H1 (cell line): ENCODE data around the gene DDAH2. TPM values are rescaled to one million over a fixed set of nuclear protein-coding genes. Genes with fewer than 3 reads are reported as not detected.

Experiments
- CTCF ChIA-PET: fragments of 300-600 bp; sonication (Branson Sonifier 250); formaldehyde crosslinking; loops from one replicate; lab custom pipeline; 2021; ENCODE audit not compliant: partially characterized antibody; lab: Charles Lee
- POLR2A ChIA-PET: fragments of 300-600 bp; sonication (Branson Sonifier 250); formaldehyde crosslinking; loops from one replicate; lab custom pipeline; 2021; ENCODE audit warnings: inconsistent platforms; ENCODE audit not compliant: partially characterized antibody; lab: Charles Lee
- DNase-seq, 2 experiments: peaks; one replicate each; pipeline versions ENCODE4 v3.0.0 to v3.0.0-alpha.2; 2010 to 2022; ENCODE audit warnings: low spot score in 2 of 2, low read depth in 1 of 2, mixed read lengths in 1 of 2
- FAIRE-seq: peaks from 2 replicates; lab custom pipeline; 2011; peaks lifted over from hg19 to GRCh38; lab: Jason Lieb, UNC
- H2AFZ ChIP-seq: 2 replicates; pipeline ENCODE4 v1.8.1; 2012; ENCODE audit warnings: low read length, inconsistent platforms
- H2AK5ac ChIP-seq: 2 replicates; pipeline ENCODE4 v1.6.1; 2013; ENCODE audit warnings: low read depth, low read length
- H2BK120ac ChIP-seq: replicated peaks from 2 replicates; pipeline ENCODE3; 2013; ENCODE audit warnings: low read depth, low read length, inconsistent platforms
- H2BK12ac ChIP-seq: 2 replicates; pipeline ENCODE4 v1.6.1; 2013; ENCODE audit warnings: low read depth, low read length
- H2BK15ac ChIP-seq: 2 replicates; pipeline ENCODE4 v1.6.1; 2013; ENCODE audit warnings: low read length
- H2BK20ac ChIP-seq: 2 replicates; pipeline ENCODE4 v1.6.1; 2013; ENCODE audit warnings: low read length
- H2BK5ac ChIP-seq: 2 replicates; pipeline ENCODE4 v1.6.1; 2013; ENCODE audit warnings: low read depth, low read length
- H3K14ac ChIP-seq: 2 replicates; pipeline ENCODE4 v1.6.1; 2013; ENCODE audit warnings: inconsistent platforms; ENCODE audit not compliant: insufficient read length
- H3K18ac ChIP-seq: 2 replicates; pipeline ENCODE4 v1.6.1; 2013; ENCODE audit warnings: low read length; ENCODE audit errors: extremely low read depth
- H3K23ac ChIP-seq: 2 replicates; pipeline ENCODE4 v1.6.1; 2013; ENCODE audit warnings: inconsistent platforms; ENCODE audit not compliant: insufficient read length
- H3K23me2 ChIP-seq: 2 replicates; pipeline ENCODE4 v1.6.1; 2013; ENCODE audit warnings: low read depth, low read length
- H3K27ac ChIP-seq: 2 replicates; pipeline ENCODE4 v1.6.1; 2011; ENCODE audit warnings: low read depth, low read length, inconsistent platforms
- H3K27me3 ChIP-seq, 4 experiments: replicated peaks in 1 of 4; 1 replicate in 1 of 4; 2 replicates in 3 of 4; pipeline versions ENCODE4 v1.6.1 to v1.8.1; 2011 to 2013; ENCODE audit warnings: low read length in 3 of 4, mild to moderate bottlenecking in 3 of 4, inconsistent platforms in 2 of 4, mixed read lengths in 2 of 4, moderate library complexity in 1 of 4; ENCODE audit not compliant: control insufficient read depth in 3 of 4, insufficient read depth in 3 of 4; ENCODE audit errors: extremely low read depth in 1 of 4
- H3K36me3 ChIP-seq, 4 experiments: 2 replicates each; pipeline versions ENCODE4 v1.6.1 to v1.8.1; 2011 to 2013; ENCODE audit warnings: mild to moderate bottlenecking in 4 of 4, low read length in 3 of 4, moderate library complexity in 2 of 4, control low read depth in 1 of 4, inconsistent platforms in 1 of 4; ENCODE audit not compliant: insufficient read depth in 4 of 4, control insufficient read depth in 2 of 4
- H3K4ac ChIP-seq: replicated peaks from 2 replicates; pipeline ENCODE3; 2013; ENCODE audit warnings: low read length, low read depth, mixed read lengths, inconsistent platforms; ENCODE audit not compliant: insufficient read length
- H3K4me1 ChIP-seq, 4 experiments: replicated peaks in 1 of 4; 1 replicate in 1 of 4; 2 replicates in 3 of 4; pipeline versions ENCODE4 v1.6.1 to v1.8.1; 2011 to 2013; ENCODE audit warnings: low read length in 3 of 4, inconsistent platforms in 2 of 4, mixed read lengths in 1 of 4; ENCODE audit not compliant: insufficient read depth in 4 of 4, control insufficient read depth in 3 of 4
- H3K4me2 ChIP-seq, 2 experiments: 2 replicates each; pipeline versions ENCODE4 v1.6.1 to v1.8.1; 2011 to 2013; ENCODE audit warnings: low read depth in 2 of 2, low read length in 2 of 2, control low read depth in 1 of 2, inconsistent platforms in 1 of 2, mild to moderate bottlenecking in 1 of 2; ENCODE audit not compliant: insufficient read depth in 1 of 2
- H3K4me3 ChIP-seq, 4 experiments: fragments of 200-600, 300-600 bp in 1 of 4; sonication (generic), shearing (Covaris generic), sonication (Bioruptor Twin) in 1 of 4; 2 replicates each; pipeline versions ENCODE4 v1.5.1 to v1.8.1; 2011 to 2016; ENCODE audit warnings: low read length in 4 of 4, low read depth in 3 of 4, control low read depth in 2 of 4, inconsistent platforms in 2 of 4, mild to moderate bottlenecking in 2 of 4, mixed read lengths in 1 of 4, moderate library complexity in 1 of 4; ENCODE audit not compliant: insufficient read depth in 2 of 4; ENCODE audit errors: extremely low read depth in 1 of 4
- H3K56ac ChIP-seq: replicated peaks from 2 replicates; pipeline ENCODE3; 2013; ENCODE audit warnings: low read depth, mild to moderate bottlenecking, mixed read lengths, low read length, inconsistent platforms; ENCODE audit not compliant: insufficient read length
- H3K79me1 ChIP-seq: 2 replicates; pipeline ENCODE4 v1.6.1; 2013; ENCODE audit warnings: low read depth, low read length, control low read depth
- H3K79me2 ChIP-seq, 2 experiments: 2 replicates each; pipeline versions ENCODE4 v1.6.1 to v1.8.1; 2012 to 2013; ENCODE audit warnings: low read length in 2 of 2, mild to moderate bottlenecking in 2 of 2, inconsistent platforms in 1 of 2; ENCODE audit not compliant: insufficient read depth in 2 of 2, control insufficient read depth in 1 of 2
- H3K9ac ChIP-seq, 4 experiments: replicated peaks in 1 of 4; 1 replicate in 1 of 4; 2 replicates in 3 of 4; pipeline versions ENCODE4 v1.6.1 to v1.8.1; 2011 to 2013; ENCODE audit warnings: low read depth in 3 of 4, low read length in 3 of 4, control low read depth in 2 of 4, mild to moderate bottlenecking in 2 of 4, moderate library complexity in 2 of 4, inconsistent platforms in 1 of 4; ENCODE audit errors: extremely low read depth in 1 of 4
- H3K9me3 ChIP-seq, 2 experiments: 2 replicates each; pipeline versions ENCODE4 v1.6.1 to v1.8.1; 2012 to 2013; ENCODE audit warnings: mild to moderate bottlenecking in 2 of 2, moderate library complexity in 2 of 2, control low read depth in 1 of 2, inconsistent platforms in 1 of 2, low read depth in 1 of 2, low read length in 1 of 2, mixed read lengths in 1 of 2; ENCODE audit not compliant: insufficient read depth in 2 of 2
- H4K20me1 ChIP-seq, 2 experiments: replicated peaks in 1 of 2; 2 replicates each; pipeline versions ENCODE3 to v1.8.1; 2011 to 2013; ENCODE audit warnings: inconsistent platforms in 2 of 2, low read length in 2 of 2, mild to moderate bottlenecking in 1 of 2; ENCODE audit not compliant: insufficient read depth in 2 of 2, control insufficient read depth in 1 of 2
- H4K5ac ChIP-seq: 2 replicates; pipeline ENCODE4 v1.6.1; 2013; ENCODE audit warnings: low read length, low read depth, mixed read lengths, inconsistent platforms; ENCODE audit not compliant: insufficient read length
- H4K8ac ChIP-seq: 2 replicates; pipeline ENCODE4 v1.8.0; 2013; ENCODE audit warnings: mild to moderate bottlenecking, moderate library complexity, low read length, inconsistent platforms; ENCODE audit not compliant: insufficient read depth; ENCODE audit errors: extremely low read depth
- H4K91ac ChIP-seq: replicated peaks from 2 replicates; pipeline ENCODE3; 2013; ENCODE audit warnings: low read length, mixed read lengths, inconsistent platforms; ENCODE audit not compliant: insufficient read length
- BCL11A ChIP-seq, 2 experiments: IDR thresholded peaks; one replicate each; pipeline ENCODE4 v1.6.1; 2011; ENCODE audit warnings: low read depth in 2 of 2, low read length in 2 of 2, mild to moderate bottlenecking in 2 of 2
- CTCF ChIP-seq, 3 experiments: IDR thresholded peaks; 1 replicate in 2 of 3; 2 replicates in 1 of 3; pipeline versions ENCODE4 v1.5.1 to v1.6.1; 2011; ENCODE audit warnings: low read length in 3 of 3, mild to moderate bottlenecking in 3 of 3, inconsistent platforms in 2 of 3, low read depth in 1 of 3, moderate library complexity in 1 of 3; ENCODE audit not compliant: insufficient read depth in 1 of 3; ENCODE audit errors: control extremely low read depth in 1 of 3
- EGR1 ChIP-seq: IDR thresholded peaks from 2 replicates; pipeline ENCODE4 v1.6.1; 2011; ENCODE audit warnings: low read depth, low read length, borderline replicate concordance
- NANOG ChIP-seq: IDR thresholded peaks from 2 replicates; pipeline ENCODE4 v1.6.1; 2011; ENCODE audit warnings: low read length, low read depth, mild to moderate bottlenecking, inconsistent platforms; ENCODE audit not compliant: insufficient read depth, poor library complexity, severe bottlenecking
- POLR2A ChIP-seq, 2 experiments: IDR thresholded peaks; 1 replicate in 1 of 2; 2 replicates in 1 of 2; pipeline ENCODE4 v1.6.1; 2011; ENCODE audit warnings: low read depth in 2 of 2, low read length in 2 of 2, mild to moderate bottlenecking in 2 of 2; ENCODE audit errors: control extremely low read depth in 1 of 2
- POLR2AphosphoS5 ChIP-seq: IDR thresholded peaks from 2 replicates; pipeline ENCODE4 v1.6.1; 2011; ENCODE audit warnings: low read depth, low read length
- POU5F1 ChIP-seq: IDR thresholded peaks from 2 replicates; pipeline ENCODE4 v1.6.1; 2011; ENCODE audit warnings: low read depth, mild to moderate bottlenecking, low read length, moderate library complexity
- RBBP5 ChIP-seq: IDR thresholded peaks from 2 replicates; pipeline ENCODE4 v1.7.1; 2012; ENCODE audit warnings: low read depth, mild to moderate bottlenecking, inconsistent platforms, low read length, moderate library complexity, borderline replicate concordance
- SAP30 ChIP-seq: fragments of 300-600 bp; sonication (generic); IDR thresholded peaks from 2 replicates; pipeline ENCODE4 v1.7.1; 2012; ENCODE audit warnings: low read length, moderate library complexity, mild to moderate bottlenecking, inconsistent platforms; ENCODE audit not compliant: insufficient read depth, insufficient replicate concordance
- USF2 ChIP-seq: IDR thresholded peaks from 2 replicates; pipeline ENCODE4 v1.6.1; 2011; ENCODE audit warnings: low read length, improper control_type of control experiment
- WGBS, 2 experiments: shearing (Covaris generic) in 1 of 2; methylation state at CpG; one replicate each; pipeline versions ENCODE4 v1.1.6 to v1.1.7; 2013 to 2015; ENCODE audit warnings: low lambda C conversion rate in 2 of 2, mixed read lengths in 2 of 2, inconsistent platforms in 1 of 2, low coverage in 1 of 2, missing lambda C conversion rate in 1 of 2; ENCODE audit not compliant: insufficient replicate concordance in 2 of 2, insufficient coverage in 1 of 2, insufficient read length in 1 of 2; ENCODE audit errors: extremely low coverage in 1 of 2, missing lambda C conversion rate in 1 of 2; 5-methylcytosine and 5-hydroxymethylcytosine counted together
- polyA plus RNA-seq, 7 experiments: library from polyadenylated mRNA; depleted of rRNA in 3 of 7; stranded (reverse) in 5 of 7; unstranded in 2 of 7; fragments of >200 nt in 5 of 7; fragments of 200-250 nt in 2 of 7; gene quantifications; 1 replicate in 5 of 7; 2 replicates in 1 of 7; 4 replicates in 1 of 7; pipeline versions ENCODE4 v1.2.1 to v1.2.3, GENCODE V29; 2011 to 2013; ENCODE audit warnings: missing spikeins in 2 of 7, mixed read lengths in 2 of 7
- total RNA-seq: library from RNA; stranded (reverse); fragmentation: NEBNext Ultra II Directional; extraction: Animal tissue kit (Norgen Biotek cat#: 25700); gene quantifications from 2 replicates; pipeline ENCODE4 v1.2.1, GENCODE V29; 2021

Gene DDAH2
- total and polyA plus RNA-seq, 2 of the 8 experiments (the other 6 are each of a cell fraction or from before 2014, with no cell fraction given): 53.3 to 73.5 TPM

- 90% methylated on average over 3 of the region's 3 CpGs; no CpG with 5 or more reads in 1 of the 2 experiments for WGBS, 2 experiments
- H3K4me2 ChIP-seq: no peak overlapping the region
- peaks cover 6% of the 10 kb centered on the region; the same call in 1 of the 2 replicates for H3K23me2 ChIP-seq
- no peak overlapping the region for H3K56ac ChIP-seq
- H3K9me3 ChIP-seq: no peaks in the 10 kb centered on the region
- no peak overlapping the region for H3K23ac ChIP-seq
- no peak overlapping the region for H3K14ac ChIP-seq
- no peak overlapping the region for H4K8ac ChIP-seq
- no peak overlapping the region for H3K4ac ChIP-seq
- H2BK15ac ChIP-seq: no peak overlapping the region
- H2AFZ ChIP-seq: no peak overlapping the region
- H4K5ac ChIP-seq: no peak overlapping the region
- H2AK5ac ChIP-seq: no peak overlapping the region
- H2BK20ac ChIP-seq: no peak overlapping the region
- H3K36me3 ChIP-seq: peaks cover 2 to 8% (median 5%) of the 10 kb centered on the region in 4 experiments; a peak in 4 of 8 replicates
- no peak for FAIRE-seq
- peaks cover 2 to 5% (median 3%) of the 10 kb centered on the region in 4 experiments; a peak in 4 of 7 replicates for H3K4me1 ChIP-seq
- no peaks in the 10 kb centered on the region for H3K27me3 ChIP-seq
- no peak overlapping the region for H4K91ac ChIP-seq
- H3K9ac ChIP-seq: no peak overlapping the region
- no peak overlapping the region; the same call in 1 of the 2 replicates for H2BK5ac ChIP-seq
- no peak overlapping the region for H2BK120ac ChIP-seq
- ChIA-PET CTCF (no interaction called here), POLR2A (no interaction called here)
- H2BK12ac ChIP-seq: no peak overlapping the region
- H3K79me1 ChIP-seq: peaks cover 6% of the 10 kb centered on the region
- no peak overlapping the region for H3K18ac ChIP-seq
- H3K4me3 ChIP-seq: no peak overlapping the region
- DNase-seq: no peak
- H3K79me2 ChIP-seq: peaks cover 0 to 7% of the 10 kb centered on the region in 2 experiments; a peak in 2 of 4 replicates
- no peaks in the 10 kb centered on the region for H4K20me1 ChIP-seq
- no peak overlapping the region for H3K27ac ChIP-seq
- TF ChIP-seq RBBP5 (no peak), BCL11A (IDR thresholded peaks at IDR 0.05; ENCODE audit: low read depth in 2 of 2, low read length in 2 of 2) (no peak), USF2 (no peak), SAP30 (no peak), NANOG (no peak), CTCF (IDR thresholded peaks at IDR 0.05; ENCODE audit: control extremely low read depth in 1 of 3, insufficient read depth in 1 of 3, low read depth in 1 of 3, low read length in 3 of 3) (no peak), EGR1 (no peak), POLR2AphosphoS5 (no peak), POU5F1 (no peak), POLR2A (IDR thresholded peaks at IDR 0.05; ENCODE audit: control extremely low read depth in 1 of 2, low read depth in 2 of 2, low read length in 2 of 2) (no peak)
These were observed 31.5 kb downstream of the DDAH2 start for GRCh38 chr6:31697555-31697954.
